ENCODE data around the gene MKNK1.

DNA sequence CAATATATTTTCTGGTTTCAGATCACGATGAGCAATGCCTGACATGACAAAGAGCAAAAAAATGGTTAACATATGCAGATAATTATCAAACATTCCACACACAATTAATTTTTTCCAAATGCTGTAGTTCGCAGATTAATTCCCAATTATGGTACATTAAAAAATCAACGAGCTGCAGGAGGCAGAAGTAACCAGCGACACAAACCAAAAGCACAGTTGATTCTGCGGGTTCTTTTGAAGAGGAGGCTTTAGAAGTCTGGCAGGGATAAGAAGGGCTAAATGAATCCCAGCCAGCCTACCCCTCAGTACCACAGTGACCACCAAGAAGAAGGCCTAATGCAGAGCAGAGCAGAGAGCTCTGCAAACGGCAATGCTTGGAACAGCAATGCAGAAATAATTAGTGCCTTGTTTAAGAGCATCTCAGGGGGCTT lies 35.6 kb downstream of the MKNK1 start:
- TF ChIP-seq, protein P1, sequence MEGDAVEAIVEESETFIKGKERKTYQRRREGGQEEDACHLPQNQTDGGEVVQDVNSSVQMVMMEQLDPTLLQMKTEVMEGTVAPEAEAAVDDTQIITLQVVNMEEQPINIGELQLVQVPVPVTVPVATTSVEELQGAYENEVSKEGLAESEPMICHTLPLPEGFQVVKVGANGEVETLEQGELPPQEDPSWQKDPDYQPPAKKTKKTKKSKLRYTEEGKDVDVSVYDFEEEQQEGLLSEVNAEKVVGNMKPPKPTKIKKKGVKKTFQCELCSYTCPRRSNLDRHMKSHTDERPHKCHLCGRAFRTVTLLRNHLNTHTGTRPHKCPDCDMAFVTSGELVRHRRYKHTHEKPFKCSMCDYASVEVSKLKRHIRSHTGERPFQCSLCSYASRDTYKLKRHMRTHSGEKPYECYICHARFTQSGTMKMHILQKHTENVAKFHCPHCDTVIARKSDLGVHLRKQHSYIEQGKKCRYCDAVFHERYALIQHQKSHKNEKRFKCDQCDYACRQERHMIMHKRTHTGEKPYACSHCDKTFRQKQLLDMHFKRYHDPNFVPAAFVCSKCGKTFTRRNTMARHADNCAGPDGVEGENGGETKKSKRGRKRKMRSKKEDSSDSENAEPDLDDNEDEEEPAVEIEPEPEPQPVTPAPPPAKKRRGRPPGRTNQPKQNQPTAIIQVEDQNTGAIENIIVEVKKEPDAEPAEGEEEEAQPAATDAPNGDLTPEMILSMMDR (conservative IDR thresholded peaks at IDR 0.05 in 1 of 2, IDR thresholded peaks at IDR 0.05 in 1 of 2; ENCODE audit: extremely low read depth in 1 of 2, insufficient read depth in 1 of 2, low read depth in 1 of 2, low read length in 2 of 2) = no peak
- TF ChIP-seq EZH2 (IDR thresholded peaks at IDR 0.05; ENCODE audit: borderline replicate concordance, low read length) = no peak

All from mammary epithelial cell (primary cell).